Neural crest cell (in vitro differentiated cells): ENCODE results near the gene PLXNA1. TPM values are rescaled to one million over a fixed set of nuclear protein-coding genes. Genes with fewer than 3 reads are reported as not detected.

Source experiments
- DNase-seq: peaks from one replicate; pipeline ENCODE4 v3.0.0; 2021; ENCODE audit warnings: low read depth, mixed read lengths, low spot score
- H3K27ac Mint-ChIP-seq: one replicate; pipeline ENCODE4 v1.8.0; 2021; ENCODE audit warnings: mild to moderate bottlenecking, mixed read lengths; ENCODE audit not compliant: unreplicated experiment
- H3K27me3 Mint-ChIP-seq: 2 replicates; pipeline ENCODE4 v1.8.0; 2021; ENCODE audit warnings: low read depth, mild to moderate bottlenecking, mixed read lengths
- H3K36me3 Mint-ChIP-seq: 2 replicates; pipeline ENCODE4 v1.8.0; 2021; ENCODE audit warnings: low read depth, mild to moderate bottlenecking, mixed read lengths
- H3K4me1 Mint-ChIP-seq: 2 replicates; pipeline ENCODE4 v1.8.0; 2021; ENCODE audit warnings: mixed read lengths
- H3K4me3 Mint-ChIP-seq: one replicate; pipeline ENCODE4 v1.8.0; 2021; ENCODE audit warnings: mild to moderate bottlenecking, mixed read lengths
- H3K9me3 Mint-ChIP-seq: 2 replicates; pipeline ENCODE4 v1.8.0; 2021; ENCODE audit warnings: mixed read lengths
- total RNA-seq: library from RNA; stranded (reverse); gene quantifications from 2 replicates; pipeline ENCODE4 v1.2.1, GENCODE V29; 2021
- TF ChIP-seq, protein P1 (sequence below): fragments of 200-600 bp; sonication (generic); conservative IDR thresholded peaks from 2 replicates; pipeline ENCODE4 v1.5.0; 2021; ENCODE audit warnings: antibody characterized with exemption, mild to moderate bottlenecking

PLXNA1 gene
- total RNA-seq, 1 donor from 2014 or later: 94.0 TPM

DNA sequence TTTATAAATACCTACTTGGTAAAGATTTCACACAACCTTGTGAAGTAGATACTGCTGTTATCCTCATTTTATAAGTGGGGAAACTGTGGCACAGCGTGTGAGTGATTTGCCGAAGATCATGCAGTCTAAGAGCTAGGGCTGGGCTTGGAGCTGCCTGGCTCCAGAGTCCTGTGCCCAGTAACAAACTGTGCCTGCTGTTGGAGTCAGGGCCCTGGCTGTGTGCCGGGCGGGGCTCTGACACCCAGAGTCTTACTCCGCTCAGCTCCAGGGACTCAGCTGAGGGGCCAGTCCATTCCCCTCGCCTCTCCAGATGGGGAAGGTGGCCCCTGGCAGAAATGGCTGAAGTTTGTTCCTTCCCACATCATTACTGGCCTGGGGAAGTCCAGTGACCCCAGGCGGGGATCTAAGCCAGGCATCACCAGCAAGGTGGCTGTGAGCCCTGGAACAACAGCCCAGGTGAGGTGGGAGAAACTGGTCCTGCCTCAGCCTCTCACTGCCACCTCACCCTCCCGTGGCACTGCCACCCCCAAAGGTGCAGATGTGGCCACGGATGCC lies 17.3 kb upstream of the PLXNA1 start:
- Mint-ChIP-seq H3K27me3 (no peaks in the 10 kb centered on the region), H3K9me3 (no peaks in the 10 kb centered on the region), H3K4me3 (no peak overlapping the region), H3K27ac (no peak overlapping the region), H3K4me1 (peaks cover 24% of the 10 kb centered on the region), H3K36me3 (no peaks in the 10 kb centered on the region)
- DNase-seq: no peak
- TF ChIP-seq, protein P1, sequence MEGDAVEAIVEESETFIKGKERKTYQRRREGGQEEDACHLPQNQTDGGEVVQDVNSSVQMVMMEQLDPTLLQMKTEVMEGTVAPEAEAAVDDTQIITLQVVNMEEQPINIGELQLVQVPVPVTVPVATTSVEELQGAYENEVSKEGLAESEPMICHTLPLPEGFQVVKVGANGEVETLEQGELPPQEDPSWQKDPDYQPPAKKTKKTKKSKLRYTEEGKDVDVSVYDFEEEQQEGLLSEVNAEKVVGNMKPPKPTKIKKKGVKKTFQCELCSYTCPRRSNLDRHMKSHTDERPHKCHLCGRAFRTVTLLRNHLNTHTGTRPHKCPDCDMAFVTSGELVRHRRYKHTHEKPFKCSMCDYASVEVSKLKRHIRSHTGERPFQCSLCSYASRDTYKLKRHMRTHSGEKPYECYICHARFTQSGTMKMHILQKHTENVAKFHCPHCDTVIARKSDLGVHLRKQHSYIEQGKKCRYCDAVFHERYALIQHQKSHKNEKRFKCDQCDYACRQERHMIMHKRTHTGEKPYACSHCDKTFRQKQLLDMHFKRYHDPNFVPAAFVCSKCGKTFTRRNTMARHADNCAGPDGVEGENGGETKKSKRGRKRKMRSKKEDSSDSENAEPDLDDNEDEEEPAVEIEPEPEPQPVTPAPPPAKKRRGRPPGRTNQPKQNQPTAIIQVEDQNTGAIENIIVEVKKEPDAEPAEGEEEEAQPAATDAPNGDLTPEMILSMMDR: no peak

DNA sequence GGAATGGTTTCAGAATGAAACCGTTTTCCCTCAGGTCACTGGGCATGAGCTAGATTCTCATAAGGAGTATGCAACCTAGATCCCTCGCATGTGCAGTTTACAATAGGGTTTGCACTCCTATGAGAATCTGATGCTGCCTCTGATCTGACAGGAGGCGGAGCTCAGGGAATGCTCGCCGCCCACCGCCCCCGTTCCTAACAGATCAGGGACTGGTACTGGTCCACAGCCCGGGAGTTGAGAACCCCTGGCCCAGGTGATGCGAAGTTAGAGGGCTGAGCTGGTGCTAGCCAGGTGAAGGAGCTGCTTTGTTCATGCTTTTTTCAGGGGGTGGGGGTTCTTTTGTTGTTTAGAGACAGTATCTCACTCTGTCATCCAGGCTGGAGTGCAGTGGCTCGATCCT lies 15.5 kb upstream of the PLXNA1 start:
- Mint-ChIP-seq H3K9me3 (no peaks in the 10 kb centered on the region), H3K4me1 (peaks cover 27% of the 10 kb centered on the region), H3K27me3 (no peaks in the 10 kb centered on the region), H3K36me3 (no peaks in the 10 kb centered on the region), H3K4me3 (no peak overlapping the region), H3K27ac (no peak overlapping the region)
- TF ChIP-seq, protein P1: no peak
- no peak for DNase-seq

DNA sequence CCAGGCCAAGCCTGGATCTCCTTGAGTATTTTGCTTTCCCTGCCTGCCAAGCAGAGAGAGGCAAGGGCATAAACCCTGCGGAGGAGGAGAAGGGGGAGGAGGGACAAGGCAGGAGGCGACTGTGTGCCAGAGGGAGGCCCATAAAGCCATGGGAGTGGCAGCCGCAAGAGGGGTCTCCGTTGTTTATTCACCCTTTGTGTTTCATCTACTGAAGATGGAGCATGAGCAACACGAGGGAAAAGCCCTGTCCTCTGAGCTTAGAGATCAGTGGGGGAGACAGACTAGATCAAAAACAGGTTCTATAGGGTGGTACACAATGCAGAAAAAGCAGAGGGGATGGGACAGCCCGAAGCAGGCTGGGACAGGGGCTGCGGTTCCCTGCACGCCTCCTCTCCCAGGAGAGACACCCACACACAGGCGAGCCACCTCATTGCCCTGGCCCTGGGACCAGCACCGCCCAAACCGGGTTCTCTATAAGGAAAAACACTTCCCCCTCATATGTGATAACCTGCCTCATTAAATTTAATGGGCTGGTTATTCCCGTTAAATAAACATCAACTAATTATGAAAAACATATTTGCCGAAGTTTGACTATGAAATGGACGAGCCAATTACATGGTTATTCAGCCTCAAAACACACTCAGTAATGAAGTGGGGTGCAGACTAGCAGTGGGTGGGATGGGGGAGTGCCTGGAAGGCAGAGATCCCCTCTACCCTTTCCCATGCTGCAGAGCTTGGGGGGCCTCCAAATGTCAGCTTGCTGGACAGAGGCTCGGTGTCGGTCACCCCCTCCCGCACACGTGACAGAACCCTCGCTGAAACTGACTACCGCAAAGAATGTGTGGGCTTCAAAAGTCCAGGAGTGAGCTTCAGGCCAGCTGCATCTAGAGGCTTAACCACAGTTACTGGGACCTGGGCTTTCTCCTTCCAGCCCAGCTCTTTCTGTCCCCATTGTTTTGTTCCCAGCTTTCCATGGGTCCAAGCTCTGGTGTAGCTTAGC lies 14.2 kb upstream of the PLXNA1 start:
- Mint-ChIP-seq H3K4me3 (peak overlapping the region; percentile 3), H3K27ac (peak overlapping the region; percentile 75)
- TF ChIP-seq, protein P1: no peak

GRCh38 chr3:126969586-126969985 lies 13.3 kb upstream of the PLXNA1 start:
- TF ChIP-seq, protein P1: no peak
- Mint-ChIP-seq H3K36me3 (peaks cover 3% of the 10 kb centered on the region), H3K4me1 (peaks cover 27% of the 10 kb centered on the region), H3K9me3 (peaks cover 3% of the 10 kb centered on the region), H3K27ac (no peak overlapping the region), H3K27me3 (no peaks in the 10 kb centered on the region), H3K4me3 (peak overlapping the region; percentile 3)
- DNase-seq: no peak

More for the DNA sequence above, 14.2 kb upstream of the PLXNA1 start:
- DNase-seq: no peak
- peaks cover 3% of the 10 kb centered on the region for H3K36me3 Mint-ChIP-seq
- peaks cover 27% of the 10 kb centered on the region for H3K4me1 Mint-ChIP-seq
- H3K27me3 Mint-ChIP-seq: no peaks in the 10 kb centered on the region
- no peaks in the 10 kb centered on the region for H3K9me3 Mint-ChIP-seq

GRCh38 chr3:126970101-126970500 lies 12.8 kb upstream of the PLXNA1 start:
- Mint-ChIP-seq H3K27me3 (no peaks in the 10 kb centered on the region), H3K4me3 (peak overlapping the region; percentile 12), H3K27ac (no peak overlapping the region), H3K4me1 (peaks cover 27% of the 10 kb centered on the region), H3K36me3 (peaks cover 8% of the 10 kb centered on the region), H3K9me3 (peaks cover 8% of the 10 kb centered on the region)
- no peak for DNase-seq
- TF ChIP-seq, protein P1: no peak
